Measurements from ENCODE around the gene C1orf174.

The C1orf174 gene

GRCh38 chr1:3908886-3909517, 8.9 kb upstream of the C1orf174 start:
- Histone ChIP-seq H3K4me3 (ENCODE audit: low read length) (no peak overlapping the region), H3K27ac (ENCODE audit: low read length) (no peak overlapping the region), H3K4me1 (ENCODE audit: control insufficient read depth, insufficient read depth, low read length) (no peaks in the 10 kb centered on the region), H3K27me3 (ENCODE audit: control insufficient read depth, insufficient read depth, low read length) (no peaks in the 10 kb centered on the region), H3K36me3 (ENCODE audit: control insufficient read depth, insufficient read depth, low read length) (no peaks in the 10 kb centered on the region; the same call in 1 of the 2 replicates), H3K9me3 (ENCODE audit: control insufficient read depth, insufficient read depth, low read length) (no peaks in the 10 kb centered on the region; the same call in 1 of the 2 replicates)
- no CpG with 5 or more reads among the region's 17 CpGs for WGBS (ENCODE audit: insufficient coverage, insufficient read length)
- DNase-seq (ENCODE audit: low read depth, low spot score), result no peak

- Histone ChIP-seq H3K36me3 (ENCODE audit: control insufficient read depth, insufficient read depth, low read length) (no peaks in the 10 kb centered on the region; the same call in 1 of the 2 replicates), H3K27me3 (ENCODE audit: control insufficient read depth, insufficient read depth, low read length) (no peaks in the 10 kb centered on the region), H3K4me1 (ENCODE audit: control insufficient read depth, insufficient read depth, low read length) (no peaks in the 10 kb centered on the region), H3K9me3 (ENCODE audit: control insufficient read depth, insufficient read depth, low read length) (no peaks in the 10 kb centered on the region), H3K27ac (ENCODE audit: low read length) (no peak overlapping the region), H3K4me3 (ENCODE audit: low read length) (no peak overlapping the region)
- DNase-seq (ENCODE audit: low read depth, low spot score), result no peak
- no CpG with 5 or more reads among the region's 22 CpGs for WGBS (ENCODE audit: insufficient coverage, insufficient read length)
Measured at GRCh38 chr1:3907621-3908165, 7.6 kb upstream of the C1orf174 start.

GRCh38 chr1:3907031-3907534, 7.0 kb upstream of the C1orf174 start:
- no peak overlapping the region for H3K4me3 ChIP-seq (ENCODE audit: low read length)
- no peaks in the 10 kb centered on the region; the same call in 1 of the 2 replicates for H3K36me3 ChIP-seq (ENCODE audit: control insufficient read depth, insufficient read depth, low read length)
- no peak overlapping the region for H3K27ac ChIP-seq (ENCODE audit: low read length)
- no peaks in the 10 kb centered on the region for H3K4me1 ChIP-seq (ENCODE audit: control insufficient read depth, insufficient read depth, low read length)
- no peaks in the 10 kb centered on the region for H3K9me3 ChIP-seq (ENCODE audit: control insufficient read depth, insufficient read depth, low read length)
- H3K27me3 ChIP-seq (ENCODE audit: control insufficient read depth, insufficient read depth, low read length), result no peaks in the 10 kb centered on the region
- DNase-seq (ENCODE audit: low read depth, low spot score), result no peak
- no CpG with 5 or more reads among the region's 22 CpGs for WGBS (ENCODE audit: insufficient coverage, insufficient read length)

- Histone ChIP-seq H3K9me3 (ENCODE audit: control insufficient read depth, insufficient read depth, low read length) (no peaks in the 10 kb centered on the region), H3K27me3 (ENCODE audit: control insufficient read depth, insufficient read depth, low read length) (no peaks in the 10 kb centered on the region), H3K4me3 (ENCODE audit: low read length) (no peak overlapping the region), H3K36me3 (ENCODE audit: control insufficient read depth, insufficient read depth, low read length) (no peaks in the 10 kb centered on the region), H3K4me1 (ENCODE audit: control insufficient read depth, insufficient read depth, low read length) (no peaks in the 10 kb centered on the region), H3K27ac (ENCODE audit: low read length) (no peak overlapping the region)
- no peak for DNase-seq (ENCODE audit: low read depth, low spot score)
- WGBS (ENCODE audit: insufficient coverage, insufficient read length), result no CpG with 5 or more reads among the region's 11 CpGs
Measured at GRCh38 chr1:3906672-3907020, 6.6 kb upstream of the C1orf174 start.

- no peaks in the 10 kb centered on the region for H3K9me3 ChIP-seq (ENCODE audit: control insufficient read depth, insufficient read depth, low read length)
- H3K36me3 ChIP-seq (ENCODE audit: control insufficient read depth, insufficient read depth, low read length), result no peaks in the 10 kb centered on the region
- H3K27me3 ChIP-seq (ENCODE audit: control insufficient read depth, insufficient read depth, low read length), result no peaks in the 10 kb centered on the region
- H3K27ac ChIP-seq (ENCODE audit: low read length), result no peak overlapping the region
- no peak for DNase-seq (ENCODE audit: low read depth, low spot score)
- WGBS (ENCODE audit: insufficient coverage, insufficient read length), result no CpG with 5 or more reads among the region's 18 CpGs
- H3K4me1 ChIP-seq (ENCODE audit: control insufficient read depth, insufficient read depth, low read length), result no peaks in the 10 kb centered on the region
- no peak overlapping the region for H3K4me3 ChIP-seq (ENCODE audit: low read length)
Measured at GRCh38 chr1:3905953-3906671, 6.0 kb upstream of the C1orf174 start.

- no peaks in the 10 kb centered on the region for H3K4me1 ChIP-seq (ENCODE audit: control insufficient read depth, insufficient read depth, low read length)
- no CpG with 5 or more reads among the region's 19 CpGs for WGBS (ENCODE audit: insufficient coverage, insufficient read length)
Measured at GRCh38 chr1:3905266-3905952, 5.3 kb upstream of the C1orf174 start.

GRCh38 chr1:3904843-3905185, 4.7 kb upstream of the C1orf174 start:
- Histone ChIP-seq H3K4me3 (ENCODE audit: low read length) (no peak overlapping the region), H3K4me1 (ENCODE audit: control insufficient read depth, insufficient read depth, low read length) (no peaks in the 10 kb centered on the region), H3K9me3 (ENCODE audit: control insufficient read depth, insufficient read depth, low read length) (no peaks in the 10 kb centered on the region), H3K27me3 (ENCODE audit: control insufficient read depth, insufficient read depth, low read length) (no peaks in the 10 kb centered on the region), H3K36me3 (ENCODE audit: control insufficient read depth, insufficient read depth, low read length) (no peaks in the 10 kb centered on the region), H3K27ac (ENCODE audit: low read length) (no peak overlapping the region)
- no CpG with 5 or more reads among the region's 4 CpGs for WGBS (ENCODE audit: insufficient coverage, insufficient read length)
- DNase-seq (ENCODE audit: low read depth, low spot score), result no peak

More at GRCh38 chr1:3905266-3905952, 5.3 kb upstream of the C1orf174 start:
- DNase-seq (ENCODE audit: low read depth, low spot score), result no peak
- Histone ChIP-seq H3K27me3 (ENCODE audit: control insufficient read depth, insufficient read depth, low read length) (no peaks in the 10 kb centered on the region), H3K36me3 (ENCODE audit: control insufficient read depth, insufficient read depth, low read length) (no peaks in the 10 kb centered on the region), H3K27ac (ENCODE audit: low read length) (no peak overlapping the region), H3K9me3 (ENCODE audit: control insufficient read depth, insufficient read depth, low read length) (no peaks in the 10 kb centered on the region), H3K4me3 (ENCODE audit: low read length) (no peak overlapping the region)

GRCh38 chr1:3904006-3904842, 4.2 kb upstream of the C1orf174 start:
- H3K27me3 ChIP-seq (ENCODE audit: control insufficient read depth, insufficient read depth, low read length), result no peaks in the 10 kb centered on the region
- no peak overlapping the region for H3K27ac ChIP-seq (ENCODE audit: low read length)
- no peaks in the 10 kb centered on the region for H3K9me3 ChIP-seq (ENCODE audit: control insufficient read depth, insufficient read depth, low read length)
- H3K36me3 ChIP-seq (ENCODE audit: control insufficient read depth, insufficient read depth, low read length), result no peaks in the 10 kb centered on the region
- H3K4me1 ChIP-seq (ENCODE audit: control insufficient read depth, insufficient read depth, low read length), result no peaks in the 10 kb centered on the region
- whole genome bisulfite sequencing (ENCODE audit: insufficient coverage, insufficient read length), result no CpG with 5 or more reads among the region's 24 CpGs
- no peak overlapping the region for H3K4me3 ChIP-seq (ENCODE audit: low read length)
- no peak for DNase-seq (ENCODE audit: low read depth, low spot score)

GRCh38 chr1:3903141-3904005, 3.3 kb upstream of the C1orf174 start:
- Histone ChIP-seq H3K4me1 (ENCODE audit: control insufficient read depth, insufficient read depth, low read length) (no peaks in the 10 kb centered on the region), H3K4me3 (ENCODE audit: low read length) (no peak overlapping the region), H3K36me3 (ENCODE audit: control insufficient read depth, insufficient read depth, low read length) (no peaks in the 10 kb centered on the region), H3K9me3 (ENCODE audit: control insufficient read depth, insufficient read depth, low read length) (no peaks in the 10 kb centered on the region), H3K27me3 (ENCODE audit: control insufficient read depth, insufficient read depth, low read length) (no peaks in the 10 kb centered on the region), H3K27ac (ENCODE audit: low read length) (no peak overlapping the region)
- no peak for DNase-seq (ENCODE audit: low read depth, low spot score)
- no CpG with 5 or more reads among the region's 16 CpGs for WGBS (ENCODE audit: insufficient coverage, insufficient read length)

All from iPS DF 6.9 (cell line).